Measurements from ENCODE around the gene SCGB1C1.

Gene SCGB1C1

GRCh38 chr11:212150-213100 is 19.5 kb downstream of the SCGB1C1 start:
- TF ChIP-seq TEAD4 (IDR thresholded peaks at IDR 0.05) (no peak), EP300 (IDR thresholded peaks at IDR 0.05; ENCODE audit: borderline replicate concordance) (no peak), EGR1 (IDR thresholded peaks at IDR 0.05) (no peak), RAD21 (IDR thresholded peaks at IDR 0.05; ENCODE audit: low read depth) (no peak), TCF12 (IDR thresholded peaks at IDR 0.05; ENCODE audit: low read depth) (no peak), ZBTB7A (IDR thresholded peaks at IDR 0.05; ENCODE audit: low read depth) (no peak), YY1 (IDR thresholded peaks at IDR 0.05; ENCODE audit: low read depth) (no peak), CEBPB (IDR thresholded peaks at IDR 0.05) (no peak), FOXM1 (IDR thresholded peaks at IDR 0.05; ENCODE audit: borderline replicate concordance, low read depth) (no peak), CREB1 (IDR thresholded peaks at IDR 0.05; ENCODE audit: low read depth) (no peak), TAF1 (IDR thresholded peaks at IDR 0.05; ENCODE audit: low read depth) (no peak), MAX (IDR thresholded peaks at IDR 0.05) (no peak), NFIC (IDR thresholded peaks at IDR 0.05) (no peak)

GRCh38 chr11:213111-213510 is 20.2 kb downstream of the SCGB1C1 start:
- TF ChIP-seq, protein P1, sequence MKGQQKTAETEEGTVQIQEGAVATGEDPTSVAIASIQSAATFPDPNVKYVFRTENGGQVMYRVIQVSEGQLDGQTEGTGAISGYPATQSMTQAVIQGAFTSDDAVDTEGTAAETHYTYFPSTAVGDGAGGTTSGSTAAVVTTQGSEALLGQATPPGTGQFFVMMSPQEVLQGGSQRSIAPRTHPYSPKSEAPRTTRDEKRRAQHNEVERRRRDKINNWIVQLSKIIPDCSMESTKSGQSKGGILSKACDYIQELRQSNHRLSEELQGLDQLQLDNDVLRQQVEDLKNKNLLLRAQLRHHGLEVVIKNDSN (IDR thresholded peaks at IDR 0.05), result no peak
- TF ChIP-seq TCF12 (IDR thresholded peaks at IDR 0.05; ENCODE audit: low read depth) (no peak), CEBPB (IDR thresholded peaks at IDR 0.05) (no peak), YY1 (IDR thresholded peaks at IDR 0.05; ENCODE audit: low read depth) (no peak), EP300 (IDR thresholded peaks at IDR 0.05; ENCODE audit: borderline replicate concordance) (no peak), RAD21 (IDR thresholded peaks at IDR 0.05; ENCODE audit: low read depth) (no peak), NFIC (IDR thresholded peaks at IDR 0.05) (no peak), TAF1 (IDR thresholded peaks at IDR 0.05; ENCODE audit: low read depth) (no peak), CREB1 (IDR thresholded peaks at IDR 0.05; ENCODE audit: low read depth) (no peak)
- TF ChIP-seq, protein P2, sequence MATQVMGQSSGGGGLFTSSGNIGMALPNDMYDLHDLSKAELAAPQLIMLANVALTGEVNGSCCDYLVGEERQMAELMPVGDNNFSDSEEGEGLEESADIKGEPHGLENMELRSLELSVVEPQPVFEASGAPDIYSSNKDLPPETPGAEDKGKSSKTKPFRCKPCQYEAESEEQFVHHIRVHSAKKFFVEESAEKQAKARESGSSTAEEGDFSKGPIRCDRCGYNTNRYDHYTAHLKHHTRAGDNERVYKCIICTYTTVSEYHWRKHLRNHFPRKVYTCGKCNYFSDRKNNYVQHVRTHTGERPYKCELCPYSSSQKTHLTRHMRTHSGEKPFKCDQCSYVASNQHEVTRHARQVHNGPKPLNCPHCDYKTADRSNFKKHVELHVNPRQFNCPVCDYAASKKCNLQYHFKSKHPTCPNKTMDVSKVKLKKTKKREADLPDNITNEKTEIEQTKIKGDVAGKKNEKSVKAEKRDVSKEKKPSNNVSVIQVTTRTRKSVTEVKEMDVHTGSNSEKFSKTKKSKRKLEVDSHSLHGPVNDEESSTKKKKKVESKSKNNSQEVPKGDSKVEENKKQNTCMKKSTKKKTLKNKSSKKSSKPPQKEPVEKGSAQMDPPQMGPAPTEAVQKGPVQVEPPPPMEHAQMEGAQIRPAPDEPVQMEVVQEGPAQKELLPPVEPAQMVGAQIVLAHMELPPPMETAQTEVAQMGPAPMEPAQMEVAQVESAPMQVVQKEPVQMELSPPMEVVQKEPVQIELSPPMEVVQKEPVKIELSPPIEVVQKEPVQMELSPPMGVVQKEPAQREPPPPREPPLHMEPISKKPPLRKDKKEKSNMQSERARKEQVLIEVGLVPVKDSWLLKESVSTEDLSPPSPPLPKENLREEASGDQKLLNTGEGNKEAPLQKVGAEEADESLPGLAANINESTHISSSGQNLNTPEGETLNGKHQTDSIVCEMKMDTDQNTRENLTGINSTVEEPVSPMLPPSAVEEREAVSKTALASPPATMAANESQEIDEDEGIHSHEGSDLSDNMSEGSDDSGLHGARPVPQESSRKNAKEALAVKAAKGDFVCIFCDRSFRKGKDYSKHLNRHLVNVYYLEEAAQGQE (IDR thresholded peaks at IDR 0.05; ENCODE audit: low read depth), result no peak

DNA sequence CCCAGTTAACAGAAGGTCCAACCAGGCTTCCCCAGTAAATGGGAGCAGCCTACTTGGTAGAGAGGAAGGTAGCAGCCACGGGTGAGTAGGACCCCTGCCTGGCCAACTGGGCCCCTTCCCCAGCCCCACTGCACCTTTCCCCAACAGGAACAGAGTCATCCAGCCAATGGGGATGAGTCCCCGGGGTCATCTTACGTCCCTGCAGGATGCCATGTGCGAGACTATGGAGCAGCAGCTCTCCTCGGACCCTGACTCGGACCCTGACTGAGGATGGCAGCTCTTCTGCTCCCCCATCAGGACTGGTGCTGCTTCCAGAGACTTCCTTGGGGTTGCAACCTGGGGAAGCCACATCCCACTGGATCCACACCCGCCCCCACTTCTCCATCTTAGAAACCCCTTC is 21.2 kb downstream of the SCGB1C1 start:
- no peak for TF ChIP-seq TCF12 (IDR thresholded peaks at IDR 0.05; ENCODE audit: low read depth)

DNA sequence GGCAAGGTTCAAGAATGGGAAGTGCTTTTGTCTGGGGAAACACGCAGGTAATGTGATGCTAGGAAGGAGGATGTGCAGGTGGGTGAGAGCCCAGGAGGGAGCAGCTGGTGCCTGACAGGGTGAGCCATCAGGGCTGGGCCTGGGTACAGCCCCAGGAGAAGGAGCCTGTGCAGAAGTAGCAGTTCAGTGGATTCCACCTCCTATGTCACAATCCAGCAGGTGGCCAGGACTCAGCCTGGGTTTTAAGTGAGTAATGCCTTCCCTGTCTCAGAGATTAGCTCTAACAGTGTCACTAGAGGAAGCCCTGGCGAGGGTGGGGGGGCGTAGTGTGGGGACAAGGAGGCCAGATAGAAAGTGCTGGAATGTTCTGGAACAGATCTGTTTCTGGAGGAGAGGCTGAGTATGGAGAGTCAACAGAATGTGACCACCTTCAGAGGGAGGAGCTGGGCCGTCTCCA is 22.7 kb downstream of the SCGB1C1 start:
- TF ChIP-seq FOXM1 (IDR thresholded peaks at IDR 0.05; ENCODE audit: borderline replicate concordance, low read depth), result no peak
- TF ChIP-seq NFIC (IDR thresholded peaks at IDR 0.05), result no peak
- TF ChIP-seq MAX (IDR thresholded peaks at IDR 0.05), result no peak
- TF ChIP-seq, protein P2 (IDR thresholded peaks at IDR 0.05; ENCODE audit: low read depth), result no peak
- no peak for TF ChIP-seq TAF1 (IDR thresholded peaks at IDR 0.05; ENCODE audit: low read depth)
- no peak for TF ChIP-seq ZBTB7A (IDR thresholded peaks at IDR 0.05; ENCODE audit: low read depth)
- no peak for TF ChIP-seq YY1 (IDR thresholded peaks at IDR 0.05; ENCODE audit: low read depth)
- TF ChIP-seq TEAD4 (IDR thresholded peaks at IDR 0.05), result no peak
- no peak for TF ChIP-seq CEBPB (IDR thresholded peaks at IDR 0.05)
- no peak for TF ChIP-seq TCF12 (IDR thresholded peaks at IDR 0.05; ENCODE audit: low read depth)
- TF ChIP-seq CREB1 (IDR thresholded peaks at IDR 0.05; ENCODE audit: low read depth), result no peak
- TF ChIP-seq EGR1 (IDR thresholded peaks at IDR 0.05), result no peak
- TF ChIP-seq, protein P1 (IDR thresholded peaks at IDR 0.05), result no peak
- TF ChIP-seq RAD21 (IDR thresholded peaks at IDR 0.05; ENCODE audit: low read depth), result no peak
- TF ChIP-seq EP300 (IDR thresholded peaks at IDR 0.05; ENCODE audit: borderline replicate concordance), result no peak

- TF ChIP-seq EGR1 (IDR thresholded peaks at IDR 0.05) (no peak), EP300 (IDR thresholded peaks at IDR 0.05; ENCODE audit: borderline replicate concordance) (no peak), MAX (IDR thresholded peaks at IDR 0.05) (no peak), NFIC (IDR thresholded peaks at IDR 0.05) (no peak), CREB1 (IDR thresholded peaks at IDR 0.05; ENCODE audit: low read depth) (no peak), CEBPB (IDR thresholded peaks at IDR 0.05) (no peak), ZBTB7A (IDR thresholded peaks at IDR 0.05; ENCODE audit: low read depth) (no peak), TCF12 (IDR thresholded peaks at IDR 0.05; ENCODE audit: low read depth) (no peak), FOXM1 (IDR thresholded peaks at IDR 0.05; ENCODE audit: borderline replicate concordance, low read depth) (no peak), TEAD4 (IDR thresholded peaks at IDR 0.05) (no peak), TAF1 (IDR thresholded peaks at IDR 0.05; ENCODE audit: low read depth) (no peak), YY1 (IDR thresholded peaks at IDR 0.05; ENCODE audit: low read depth) (no peak), RAD21 (IDR thresholded peaks at IDR 0.05; ENCODE audit: low read depth) (no peak)
- TF ChIP-seq, protein P1 (IDR thresholded peaks at IDR 0.05), result no peak
- TF ChIP-seq, protein P2 (IDR thresholded peaks at IDR 0.05; ENCODE audit: low read depth), result no peak
Observed at GRCh38 chr11:216081-216974, 23.4 kb downstream of the SCGB1C1 start.

Measured in Ishikawa (cell line).